ENCODE data around the gene HOXC10.

DNA sequence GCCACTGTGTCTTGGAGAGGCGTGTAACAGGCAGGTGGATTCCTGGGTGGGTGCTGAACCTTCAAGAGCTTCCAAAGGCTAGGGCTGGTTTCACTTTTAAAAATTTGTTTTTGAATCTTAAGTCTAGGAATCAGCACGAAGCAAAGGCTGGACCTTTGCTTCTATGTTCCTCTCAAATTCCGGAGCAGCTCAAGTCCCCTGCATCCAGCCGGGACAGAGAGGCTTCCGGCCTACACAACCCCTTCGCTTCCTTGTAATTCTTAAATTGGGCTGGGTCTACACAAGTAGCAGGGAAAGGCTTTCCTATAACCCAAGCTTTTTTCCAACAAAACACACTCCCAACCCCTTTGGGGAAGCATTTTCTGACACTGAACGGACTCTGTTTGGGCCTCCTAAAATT lies 21.9 kb upstream of the HOXC10 start:
- TF ChIP-seq CTCF (IDR thresholded peaks at IDR 0.05; ENCODE audit: insufficient read depth, low read length), result no peak
- no peak for TF ChIP-seq POLR2AphosphoS5 (IDR thresholded peaks at IDR 0.05; ENCODE audit: low read depth)
- TF ChIP-seq SPI1 (IDR thresholded peaks at IDR 0.05; ENCODE audit: borderline replicate concordance, low read depth), result no peak
- TF ChIP-seq, protein P1, sequence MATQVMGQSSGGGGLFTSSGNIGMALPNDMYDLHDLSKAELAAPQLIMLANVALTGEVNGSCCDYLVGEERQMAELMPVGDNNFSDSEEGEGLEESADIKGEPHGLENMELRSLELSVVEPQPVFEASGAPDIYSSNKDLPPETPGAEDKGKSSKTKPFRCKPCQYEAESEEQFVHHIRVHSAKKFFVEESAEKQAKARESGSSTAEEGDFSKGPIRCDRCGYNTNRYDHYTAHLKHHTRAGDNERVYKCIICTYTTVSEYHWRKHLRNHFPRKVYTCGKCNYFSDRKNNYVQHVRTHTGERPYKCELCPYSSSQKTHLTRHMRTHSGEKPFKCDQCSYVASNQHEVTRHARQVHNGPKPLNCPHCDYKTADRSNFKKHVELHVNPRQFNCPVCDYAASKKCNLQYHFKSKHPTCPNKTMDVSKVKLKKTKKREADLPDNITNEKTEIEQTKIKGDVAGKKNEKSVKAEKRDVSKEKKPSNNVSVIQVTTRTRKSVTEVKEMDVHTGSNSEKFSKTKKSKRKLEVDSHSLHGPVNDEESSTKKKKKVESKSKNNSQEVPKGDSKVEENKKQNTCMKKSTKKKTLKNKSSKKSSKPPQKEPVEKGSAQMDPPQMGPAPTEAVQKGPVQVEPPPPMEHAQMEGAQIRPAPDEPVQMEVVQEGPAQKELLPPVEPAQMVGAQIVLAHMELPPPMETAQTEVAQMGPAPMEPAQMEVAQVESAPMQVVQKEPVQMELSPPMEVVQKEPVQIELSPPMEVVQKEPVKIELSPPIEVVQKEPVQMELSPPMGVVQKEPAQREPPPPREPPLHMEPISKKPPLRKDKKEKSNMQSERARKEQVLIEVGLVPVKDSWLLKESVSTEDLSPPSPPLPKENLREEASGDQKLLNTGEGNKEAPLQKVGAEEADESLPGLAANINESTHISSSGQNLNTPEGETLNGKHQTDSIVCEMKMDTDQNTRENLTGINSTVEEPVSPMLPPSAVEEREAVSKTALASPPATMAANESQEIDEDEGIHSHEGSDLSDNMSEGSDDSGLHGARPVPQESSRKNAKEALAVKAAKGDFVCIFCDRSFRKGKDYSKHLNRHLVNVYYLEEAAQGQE (IDR thresholded peaks at IDR 0.05; ENCODE audit: insufficient replicate concordance, low read depth), result no peak
- TF ChIP-seq GABPA (IDR thresholded peaks at IDR 0.05; ENCODE audit: low read depth), result no peak
